Keratinocyte (primary cell): ENCODE measurements around the gene RBL1. TPM values are rescaled to one million over a fixed set of nuclear protein-coding genes. Genes with fewer than 3 reads are reported as not detected.
"Not testable (repeated sequence)": the region's sequence is repeated elsewhere in the genome, so short reads cannot be mapped to it uniquely, and the experiment has no call there.

Experiments
- DNase-seq: peaks from one replicate; pipeline ENCODE4 v3.0.0-alpha.2; 2011; ENCODE audit warnings: low read depth, missing footprints, low spot score
- FAIRE-seq: peaks from 2 replicates; lab custom pipeline; 2011; peaks lifted over from hg19 to GRCh38; lab: Jason Lieb, UNC
- H2AFZ ChIP-seq: 2 replicates; pipeline ENCODE4 v1.6.0; 2012; ENCODE audit warnings: low read length, control low read depth, inconsistent platforms; ENCODE audit not compliant: control insufficient read depth
- H3K27ac ChIP-seq: 2 replicates; pipeline ENCODE4 v1.5.1; 2011; ENCODE audit warnings: low read length; ENCODE audit not compliant: control insufficient read depth, insufficient read depth
- H3K27me3 ChIP-seq: 3 replicates; pipeline ENCODE4 v1.6.0; 2011; ENCODE audit warnings: low read length; ENCODE audit not compliant: control insufficient read depth, insufficient read depth; ENCODE audit errors: extremely low read depth
- H3K36me3 ChIP-seq, 2 experiments: 2 replicates in 1 of 2; 3 replicates in 1 of 2; pipeline ENCODE4 v1.5.1; 2011; ENCODE audit warnings: low read length in 2 of 2, mild to moderate bottlenecking in 1 of 2; ENCODE audit not compliant: control insufficient read depth in 2 of 2, insufficient read depth in 2 of 2; ENCODE audit errors: extremely low read depth in 1 of 2
- H3K4me1 ChIP-seq: 3 replicates; pipeline ENCODE4 v1.5.1; 2011; ENCODE audit warnings: low read length; ENCODE audit not compliant: control insufficient read depth, insufficient read depth; ENCODE audit errors: extremely low read depth
- H3K4me2 ChIP-seq: 3 replicates; pipeline ENCODE4 v1.6.0; 2011; ENCODE audit warnings: low read depth, low read length; ENCODE audit not compliant: control insufficient read depth, insufficient read depth; ENCODE audit errors: extremely low read depth
- H3K4me3 ChIP-seq, 3 experiments: fragments of 200-600 bp in 1 of 3; sonication (generic) in 1 of 3; 2 replicates in 2 of 3; 3 replicates in 1 of 3; pipeline ENCODE4 v1.5.1; 2011 to 2016; ENCODE audit warnings: low read length in 3 of 3, mild to moderate bottlenecking in 3 of 3, control low read depth in 2 of 3, inconsistent platforms in 1 of 3, low read depth in 1 of 3, mixed read lengths in 1 of 3, mixed run types in 1 of 3, moderate library complexity in 1 of 3; ENCODE audit not compliant: control insufficient read depth in 2 of 3, insufficient read depth in 2 of 3; ENCODE audit errors: extremely low read depth in 1 of 3
- H3K79me2 ChIP-seq: 2 replicates; pipeline ENCODE4 v1.6.0; 2012; ENCODE audit warnings: low read length; ENCODE audit not compliant: control insufficient read depth, insufficient read depth
- H3K9ac ChIP-seq: 3 replicates; pipeline ENCODE4 v1.6.0; 2011; ENCODE audit warnings: low read length; ENCODE audit not compliant: control insufficient read depth, insufficient read depth; ENCODE audit errors: extremely low read depth
- H3K9me1 ChIP-seq: 3 replicates; pipeline ENCODE4 v1.6.0; 2011; ENCODE audit warnings: low read length; ENCODE audit not compliant: control insufficient read depth, insufficient read depth; ENCODE audit errors: extremely low read depth
- H3K9me3 ChIP-seq: 2 replicates; pipeline ENCODE4 v1.5.1; 2012; ENCODE audit warnings: low read depth, low read length; ENCODE audit not compliant: control insufficient read depth
- H4K20me1 ChIP-seq: 3 replicates; pipeline ENCODE4 v1.6.0; 2011; ENCODE audit warnings: low read length; ENCODE audit not compliant: control insufficient read depth, insufficient read depth; ENCODE audit errors: extremely low read depth
- EZH2 ChIP-seq: IDR thresholded peaks from one replicate; pipeline ENCODE4 v1.6.1; 2012; ENCODE audit warnings: inconsistent platforms, mild to moderate bottlenecking, low read length, moderate library complexity
- dilution Hi-C: fragments of 300-500 bp; cut with MboI; formaldehyde crosslinking; loops from one replicate; pipeline ENCODE4 v1.7.0; 2020; ENCODE audit warnings: low sequenced_read_pairs; ENCODE audit not compliant: extremely low pct_ligation_motif_present
- polyA plus RNA-seq, 5 experiments: library from polyadenylated mRNA; depleted of rRNA in 3 of 5; stranded (reverse) in 3 of 5; stranded (forward) in 1 of 5; unstranded in 1 of 5; fragments of >200 nt; gene quantifications; 1 replicate in 1 of 5; 2 replicates in 3 of 5; 3 replicates in 1 of 5; pipeline versions ENCODE4 v1.2.1 to v1.2.3, GENCODE V29; 2011 to 2012; ENCODE audit warnings: missing spikeins in 2 of 5, low read depth in 1 of 5, low replicate concordance in 1 of 5
- TF ChIP-seq, protein P1 (sequence below), 3 experiments: IDR thresholded peaks in 1 of 3; conservative IDR thresholded peaks in 1 of 3; optimal IDR thresholded peaks in 1 of 3; 2 replicates in 2 of 3; 3 replicates in 1 of 3; pipeline versions ENCODE3 to v1.5.1; 2011; ENCODE audit warnings: low read length in 3 of 3, mild to moderate bottlenecking in 3 of 3, moderate library complexity in 2 of 3, control low read depth in 1 of 3, inconsistent platforms in 1 of 3; ENCODE audit not compliant: insufficient read depth in 2 of 3; ENCODE audit errors: extremely low read depth in 1 of 3

The RBL1 gene
- polyA plus RNA-seq, 1 donor (not counting 4 experiments of a cell fraction or from before 2014, with no cell fraction given): 4.5 TPM

DNA sequence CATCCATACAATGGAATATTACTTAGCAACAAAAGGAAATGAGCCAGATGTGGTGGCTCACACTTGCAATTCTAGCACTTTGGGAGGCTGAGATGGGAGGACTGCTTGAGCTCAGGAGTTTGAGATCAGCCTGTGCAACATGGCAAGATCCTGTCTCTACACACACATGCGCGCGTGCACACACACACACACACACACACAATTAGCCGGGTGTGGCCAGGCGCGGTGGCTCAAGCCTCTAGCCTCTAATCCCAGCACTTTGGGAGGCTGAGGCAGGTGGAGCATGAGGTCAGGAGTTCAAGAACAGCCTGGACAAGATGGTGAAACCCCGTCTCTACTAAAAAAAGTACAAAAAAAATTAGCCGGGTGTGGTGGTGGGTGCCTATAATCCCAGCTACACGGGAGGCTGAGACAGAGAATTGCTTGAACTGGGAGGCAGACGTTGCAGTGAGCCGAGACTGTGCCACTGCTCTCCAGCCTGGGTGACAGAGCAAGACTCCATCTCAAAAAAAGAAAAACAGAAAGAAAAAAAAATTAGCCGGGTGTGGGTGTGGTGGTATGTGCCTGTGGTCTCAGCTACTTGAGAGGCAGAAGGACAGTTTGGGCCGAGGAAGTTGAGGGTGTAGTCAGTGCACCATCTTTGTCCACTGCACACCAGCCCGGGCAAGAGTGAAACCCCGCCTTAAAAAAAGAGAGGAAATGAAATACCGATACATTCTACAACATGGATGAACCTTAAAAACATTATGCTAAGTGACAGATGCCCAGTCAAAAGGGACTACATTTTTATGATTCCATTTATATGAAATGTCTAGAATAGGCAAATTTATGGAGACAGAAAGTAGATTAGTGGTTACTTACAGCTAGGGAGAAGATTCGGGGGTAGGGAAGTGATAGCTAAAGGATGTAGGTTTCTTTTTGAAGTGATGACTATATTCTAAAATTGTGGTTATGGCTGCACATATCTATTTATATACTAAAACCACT is 52.5 kb downstream of the RBL1 start:
- dilution Hi-C loops: no loop called here
- H3K27me3 ChIP-seq: no peaks in the 10 kb centered on the region
- no peak for FAIRE-seq

DNA sequence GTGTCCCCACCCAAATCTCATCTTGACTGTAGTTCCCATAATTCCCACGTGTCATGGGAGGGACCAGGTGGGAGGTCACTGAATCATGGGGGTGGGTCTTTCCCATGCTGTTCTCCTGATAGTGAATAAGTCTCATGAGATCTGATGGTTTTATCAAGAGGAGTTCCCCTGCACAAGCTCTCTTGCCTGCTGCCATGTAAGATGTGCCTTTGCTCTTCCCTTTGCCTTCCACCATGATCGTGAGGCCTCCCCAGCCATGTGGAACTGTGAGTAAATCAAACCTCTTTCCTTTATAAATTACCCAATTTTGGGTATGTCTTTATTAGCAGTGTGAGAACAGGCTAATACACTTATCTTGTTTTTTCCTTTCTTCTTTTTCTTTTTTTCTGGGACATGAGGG is 56.4 kb downstream of the RBL1 start:
- FAIRE-seq: not testable (repeated sequence)

More for the DNA sequence above, 52.5 kb downstream of the RBL1 start:
- H3K9me3 ChIP-seq: no peaks in the 10 kb centered on the region
- H3K4me2 ChIP-seq: no peak overlapping the region
- H3K79me2 ChIP-seq: no peaks in the 10 kb centered on the region
- H3K9ac ChIP-seq: no peak overlapping the region
- DNase-seq: no peak
- H3K9me1 ChIP-seq: no peaks in the 10 kb centered on the region
- peaks cover 0 to 6% of the 10 kb centered on the region in 2 experiments for H3K36me3 ChIP-seq
- no peak overlapping the region for H3K4me3 ChIP-seq
- no peak overlapping the region for H2AFZ ChIP-seq
- no peaks in the 10 kb centered on the region for H3K4me1 ChIP-seq
- no peak overlapping the region for H3K27ac ChIP-seq
- TF ChIP-seq, protein P1, sequence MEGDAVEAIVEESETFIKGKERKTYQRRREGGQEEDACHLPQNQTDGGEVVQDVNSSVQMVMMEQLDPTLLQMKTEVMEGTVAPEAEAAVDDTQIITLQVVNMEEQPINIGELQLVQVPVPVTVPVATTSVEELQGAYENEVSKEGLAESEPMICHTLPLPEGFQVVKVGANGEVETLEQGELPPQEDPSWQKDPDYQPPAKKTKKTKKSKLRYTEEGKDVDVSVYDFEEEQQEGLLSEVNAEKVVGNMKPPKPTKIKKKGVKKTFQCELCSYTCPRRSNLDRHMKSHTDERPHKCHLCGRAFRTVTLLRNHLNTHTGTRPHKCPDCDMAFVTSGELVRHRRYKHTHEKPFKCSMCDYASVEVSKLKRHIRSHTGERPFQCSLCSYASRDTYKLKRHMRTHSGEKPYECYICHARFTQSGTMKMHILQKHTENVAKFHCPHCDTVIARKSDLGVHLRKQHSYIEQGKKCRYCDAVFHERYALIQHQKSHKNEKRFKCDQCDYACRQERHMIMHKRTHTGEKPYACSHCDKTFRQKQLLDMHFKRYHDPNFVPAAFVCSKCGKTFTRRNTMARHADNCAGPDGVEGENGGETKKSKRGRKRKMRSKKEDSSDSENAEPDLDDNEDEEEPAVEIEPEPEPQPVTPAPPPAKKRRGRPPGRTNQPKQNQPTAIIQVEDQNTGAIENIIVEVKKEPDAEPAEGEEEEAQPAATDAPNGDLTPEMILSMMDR (optimal IDR thresholded peaks at IDR 0.05 in 1 of 3, IDR thresholded peaks at IDR 0.05 in 1 of 3, conservative IDR thresholded peaks at IDR 0.05 in 1 of 3; ENCODE audit: extremely low read depth in 1 of 3, insufficient read depth in 2 of 3, low read length in 3 of 3): no peak
- no peak for TF ChIP-seq EZH2
- no peaks in the 10 kb centered on the region for H4K20me1 ChIP-seq

More for the DNA sequence above, 56.4 kb downstream of the RBL1 start:
- DNase-seq, dilution Hi-C loops, H3K4me3 ChIP-seq, H3K27ac ChIP-seq, H3K9me3 ChIP-seq, H3K9me1 ChIP-seq, H4K20me1 ChIP-seq, H3K36me3 ChIP-seq, H2AFZ ChIP-seq, H3K9ac ChIP-seq, H3K4me1 ChIP-seq, H3K27me3 ChIP-seq, H3K4me2 ChIP-seq, H3K79me2 ChIP-seq: not testable (repeated sequence)
